Neuronal stem cell (in vitro differentiated cells): Measurements from ENCODE around the gene CADM2.
A peak's percentile ranks its signal among the peaks of the same experiment; 100 is the strongest.

ENCODE experiments used
- DNase-seq: peaks from one replicate; pipeline ENCODE4 v3.0.0-alpha.2; 2013; ENCODE audit warnings: low spot score
- H2AFZ ChIP-seq: one replicate; pipeline ENCODE4 v1.6.1; 2013; ENCODE audit warnings: mild to moderate bottlenecking, low read length, inconsistent platforms
- H2AK5ac ChIP-seq: 2 replicates; pipeline ENCODE4 v1.6.1; 2013; ENCODE audit warnings: low read depth, mild to moderate bottlenecking, inconsistent platforms, low read length, moderate library complexity, mixed read lengths
- H2BK120ac ChIP-seq: 2 replicates; pipeline ENCODE4 v1.6.1; 2013; ENCODE audit warnings: low read depth, mild to moderate bottlenecking, inconsistent platforms, low read length, moderate library complexity, mixed read lengths
- H2BK12ac ChIP-seq: one replicate; pipeline ENCODE4 v1.6.1; 2013; ENCODE audit warnings: low read length, inconsistent platforms
- H2BK15ac ChIP-seq: 2 replicates; pipeline ENCODE4 v1.6.1; 2013; ENCODE audit warnings: mild to moderate bottlenecking, low read length, inconsistent platforms, mixed read lengths
- H2BK5ac ChIP-seq: one replicate; pipeline ENCODE4 v1.6.1; 2013; ENCODE audit warnings: inconsistent platforms, mild to moderate bottlenecking, low read length, moderate library complexity
- H3K14ac ChIP-seq: one replicate; pipeline ENCODE4 v1.6.1; 2013; ENCODE audit warnings: low read length, inconsistent platforms
- H3K18ac ChIP-seq: 2 replicates; pipeline ENCODE4 v1.6.1; 2013; ENCODE audit warnings: low read length, inconsistent platforms
- H3K23ac ChIP-seq: 2 replicates; pipeline ENCODE4 v1.6.1; 2013; ENCODE audit warnings: low read depth, mild to moderate bottlenecking, mixed read lengths, low read length, inconsistent platforms; ENCODE audit not compliant: poor library complexity
- H3K27ac ChIP-seq: replicated peaks from 3 replicates; pipeline ENCODE4 v1.5.1; 2013; ENCODE audit warnings: low read length, inconsistent platforms
- H3K27me3 ChIP-seq, 3 experiments: 2 replicates each; pipeline ENCODE4 v1.6.1; 2013; ENCODE audit warnings: low read length in 3 of 3, mild to moderate bottlenecking in 2 of 3, inconsistent platforms in 1 of 3, low read depth in 1 of 3, mixed read lengths in 1 of 3, moderate library complexity in 1 of 3; ENCODE audit not compliant: control insufficient read depth in 3 of 3, insufficient read depth in 3 of 3
- H3K36me3 ChIP-seq, 2 donors: replicated peaks in 1 of 2; 2 replicates each; pipeline ENCODE4 v1.6.1; 2013; ENCODE audit warnings: low read length in 2 of 2; ENCODE audit not compliant: control insufficient read depth in 2 of 2, insufficient read depth in 2 of 2
- H3K4ac ChIP-seq: 2 replicates; pipeline ENCODE4 v1.6.1; 2013; ENCODE audit warnings: inconsistent platforms, mild to moderate bottlenecking, low read length, moderate library complexity
- H3K4me1 ChIP-seq, 2 donors: 1 replicate in 1 of 2; 2 replicates in 1 of 2; pipeline ENCODE4 v1.6.1; 2013; ENCODE audit warnings: low read length in 2 of 2, low read depth in 1 of 2; ENCODE audit not compliant: control insufficient read depth in 2 of 2, insufficient read depth in 1 of 2
- H3K4me2 ChIP-seq: one replicate; pipeline ENCODE4 v1.6.1; 2013; ENCODE audit warnings: mild to moderate bottlenecking, low read length, inconsistent platforms; ENCODE audit not compliant: insufficient read depth, poor library complexity, severe bottlenecking
- H3K4me3 ChIP-seq, 2 donors: 2 replicates each; pipeline ENCODE4 v1.5.1; 2013; ENCODE audit warnings: low read length in 2 of 2, mild to moderate bottlenecking in 2 of 2, inconsistent platforms in 1 of 2, moderate library complexity in 1 of 2
- H3K79me1 ChIP-seq: one replicate; pipeline ENCODE4 v1.6.1; 2013; ENCODE audit warnings: low read depth, mild to moderate bottlenecking, inconsistent platforms, low read length, moderate library complexity
- H3K9ac ChIP-seq: one replicate; pipeline ENCODE4 v1.6.1; 2013; ENCODE audit warnings: mild to moderate bottlenecking, low read depth, low read length, inconsistent platforms; ENCODE audit not compliant: poor library complexity
- H3K9me3 ChIP-seq, 2 donors: replicated peaks in 1 of 2; 2 replicates each; pipeline versions ENCODE3 to v1.6.1; 2013; ENCODE audit warnings: low read length in 2 of 2, mild to moderate bottlenecking in 2 of 2, inconsistent platforms in 1 of 2, low read depth in 1 of 2, mixed read lengths in 1 of 2, moderate library complexity in 1 of 2; ENCODE audit not compliant: control insufficient read depth in 2 of 2, insufficient read depth in 1 of 2
- H4K8ac ChIP-seq: one replicate; pipeline ENCODE4 v1.6.1; 2013; ENCODE audit warnings: low read depth, mild to moderate bottlenecking, inconsistent platforms, low read length, moderate library complexity
- H4K91ac ChIP-seq: one replicate; pipeline ENCODE4 v1.6.1; 2013; ENCODE audit warnings: low read length, low read depth, mild to moderate bottlenecking, inconsistent platforms; ENCODE audit not compliant: poor library complexity
- WGBS, 2 donors: extraction: QIAGEN DNeasy Blood & Tissue Kit; methylation state at CpG; one replicate each; pipeline ENCODE4 v1.1.7; 2013; ENCODE audit warnings: missing lambda C conversion rate in 2 of 2, mixed read lengths in 1 of 2; ENCODE audit not compliant: insufficient read length in 2 of 2, insufficient replicate concordance in 1 of 2; ENCODE audit errors: extremely low coverage in 2 of 2; 5-methylcytosine and 5-hydroxymethylcytosine counted together

CADM2 gene

GRCh38 chr3:84961011-84961410 lies 2.2 kb downstream of the CADM2 start:
- DNase-seq = no peak
- no CpG with 5 or more reads among the region's 7 CpGs for WGBS, 2 donors
- H3K27me3 ChIP-seq = no peaks in the 10 kb centered on the region

DNA sequence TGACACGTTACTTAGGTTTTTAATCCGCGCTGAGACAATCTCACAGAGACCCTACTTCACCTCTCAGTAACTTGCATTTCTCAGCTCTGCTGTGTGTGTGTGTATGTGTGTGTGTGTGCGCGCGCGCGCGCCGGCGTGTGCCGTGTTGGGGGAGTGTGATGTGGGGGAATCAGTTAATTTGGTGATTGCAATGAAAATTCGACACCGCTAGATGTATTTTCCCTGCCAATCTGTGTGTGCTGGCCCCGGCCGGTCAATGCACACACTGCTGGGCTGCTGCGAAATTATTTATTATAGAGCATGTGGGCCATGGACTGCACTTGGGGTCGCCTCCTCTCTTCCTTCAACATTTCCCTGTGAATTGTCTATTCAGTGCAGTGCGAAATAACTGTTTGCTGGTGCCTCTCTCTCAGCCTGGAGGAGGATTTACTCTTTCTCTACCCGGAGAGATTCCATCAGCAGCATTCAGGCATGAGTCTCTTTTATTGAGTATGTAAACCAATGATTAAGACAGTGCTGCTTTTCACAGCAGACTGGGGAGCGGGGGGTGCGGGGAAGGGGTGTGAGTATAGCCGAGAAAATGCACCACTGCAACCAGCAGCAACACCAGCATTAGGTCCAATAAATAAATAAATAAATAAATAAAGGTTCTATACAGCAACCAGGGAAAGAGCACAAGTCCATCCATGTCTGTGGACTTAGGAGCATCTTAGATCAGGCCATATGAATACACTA lies 2.9 kb downstream of the CADM2 start:
- Histone ChIP-seq H3K79me1 (no peaks in the 10 kb centered on the region), H3K4me3 (peak overlapping the region; percentile 74 to 94), H4K8ac (no peak overlapping the region), H3K36me3 (no peaks in the 10 kb centered on the region), H3K9me3 (peaks cover 0 to 2% of the 10 kb centered on the region in 2 donors), H4K91ac (no peak overlapping the region), H3K4me2 (peak overlapping the region; percentile 69), H2AFZ (peak overlapping the region; percentile 75), H3K4ac (no peak overlapping the region), H2AK5ac (no peak overlapping the region), H3K18ac (peak overlapping the region; percentile 44), H3K27ac (no peak overlapping the region), H2BK12ac (no peak overlapping the region), H3K4me1 (peaks cover 6 to 24% of the 10 kb centered on the region in 2 donors), H2BK5ac (no peak overlapping the region), H3K9ac (no peak overlapping the region), H2BK120ac (no peak overlapping the region), H3K23ac (peak overlapping the region; percentile 10), H3K14ac (no peak overlapping the region), H3K27me3 (no peaks in the 10 kb centered on the region), H2BK15ac (peak overlapping the region; percentile 18)
- no CpG with 5 or more reads among the region's 23 CpGs for WGBS, 2 donors
- no peak for DNase-seq

More at GRCh38 chr3:84961011-84961410, 2.2 kb downstream of the CADM2 start:
- no peak overlapping the region for H3K18ac ChIP-seq
- peaks cover 6 to 21% of the 10 kb centered on the region in 2 donors for H3K4me1 ChIP-seq
- no peak overlapping the region for H4K8ac ChIP-seq
- H2BK15ac ChIP-seq = no peak overlapping the region
- no peak overlapping the region for H3K14ac ChIP-seq
- no peak overlapping the region for H2BK120ac ChIP-seq
- H2BK12ac ChIP-seq = no peak overlapping the region
- no peak overlapping the region for H4K91ac ChIP-seq
- no peaks in the 10 kb centered on the region for H3K79me1 ChIP-seq
- peak overlapping the region; percentile 74 to 94 for H3K4me3 ChIP-seq
- no peak overlapping the region for H3K23ac ChIP-seq
- H3K27ac ChIP-seq = no peak overlapping the region
- peak overlapping the region; percentile 75 for H2AFZ ChIP-seq
- H3K36me3 ChIP-seq = no peaks in the 10 kb centered on the region
- H3K9ac ChIP-seq = no peak overlapping the region
- H3K4me2 ChIP-seq = peak overlapping the region; percentile 84
- no peak overlapping the region for H2BK5ac ChIP-seq
- no peak overlapping the region for H2AK5ac ChIP-seq
- no peak overlapping the region for H3K4ac ChIP-seq
- H3K9me3 ChIP-seq = peaks cover 0 to 2% of the 10 kb centered on the region in 2 donors

DNA sequence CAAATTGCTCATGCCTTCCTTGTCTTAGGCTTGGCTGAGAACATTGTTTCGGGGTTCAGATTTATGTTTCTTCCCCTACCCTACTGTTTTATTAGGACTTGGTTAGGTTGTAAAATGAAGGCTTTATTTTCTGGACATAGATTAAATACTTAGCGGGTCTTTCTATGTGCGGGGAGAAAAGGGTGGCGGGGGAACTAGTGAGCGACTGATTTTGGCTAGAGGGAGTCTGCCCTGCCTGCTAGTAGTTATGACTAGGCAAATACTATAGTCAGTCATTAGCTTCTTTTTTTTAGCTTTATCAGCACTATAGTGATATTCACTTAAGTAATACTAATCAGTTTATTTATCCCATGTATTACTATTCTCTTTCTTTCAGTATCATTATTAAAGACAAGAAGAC lies 3.6 kb downstream of the CADM2 start:
- Histone ChIP-seq H3K14ac (no peak overlapping the region), H2BK15ac (no peak overlapping the region), H4K8ac (no peak overlapping the region), H2BK12ac (no peak overlapping the region), H4K91ac (no peak overlapping the region), H3K27ac (no peak overlapping the region), H3K4me2 (no peak overlapping the region), H3K4me1 (peaks cover 6 to 28% of the 10 kb centered on the region in 2 donors), H2AFZ (no peak overlapping the region), H3K79me1 (no peaks in the 10 kb centered on the region), H3K18ac (no peak overlapping the region), H2BK120ac (no peak overlapping the region), H3K27me3 (no peaks in the 10 kb centered on the region), H2AK5ac (no peak overlapping the region), H3K23ac (no peak overlapping the region), H3K9ac (no peak overlapping the region), H3K9me3 (peaks cover 0 to 2% of the 10 kb centered on the region in 2 donors), H3K4me3 (no peak overlapping the region), H3K36me3 (no peaks in the 10 kb centered on the region), H2BK5ac (no peak overlapping the region), H3K4ac (no peak overlapping the region)
- no CpG with 5 or more reads among the region's 5 CpGs for WGBS, 2 donors
- DNase-seq = no peak

GRCh38 chr3:84963137-84963536 lies 4.3 kb downstream of the CADM2 start:
- no peak overlapping the region for H3K4me2 ChIP-seq
- H2BK15ac ChIP-seq = no peak overlapping the region
- no peak overlapping the region for H4K91ac ChIP-seq
- H3K4ac ChIP-seq = no peak overlapping the region
- no peak for DNase-seq
- no peak overlapping the region for H2BK5ac ChIP-seq
- H2AK5ac ChIP-seq = no peak overlapping the region
- H3K27me3 ChIP-seq = no peaks in the 10 kb centered on the region
- H3K14ac ChIP-seq = no peak overlapping the region
- no peak overlapping the region for H2BK120ac ChIP-seq
- no peak overlapping the region for H3K27ac ChIP-seq
- peaks cover 6 to 29% of the 10 kb centered on the region in 2 donors for H3K4me1 ChIP-seq
- H3K9ac ChIP-seq = no peak overlapping the region
- H3K4me3 ChIP-seq = no peak overlapping the region
- H3K36me3 ChIP-seq = no peaks in the 10 kb centered on the region
- H3K23ac ChIP-seq = no peak overlapping the region
- no peak overlapping the region for H2AFZ ChIP-seq
- no peak overlapping the region for H4K8ac ChIP-seq
- H3K9me3 ChIP-seq = peaks cover 0 to 2% of the 10 kb centered on the region in 2 donors
- no peak overlapping the region for H2BK12ac ChIP-seq
- WGBS, 2 donors = no CpG with 5 or more reads among the region's 2 CpGs
- no peaks in the 10 kb centered on the region for H3K79me1 ChIP-seq
- H3K18ac ChIP-seq = no peak overlapping the region
